Measurements from ENCODE around the gene KRTAP10-8. TPM values are rescaled to one million over a fixed set of nuclear protein-coding genes. Genes with fewer than 3 reads are reported as not detected.
"Not testable (repeated sequence)": the region's sequence is repeated elsewhere in the genome, so short reads cannot be mapped to it uniquely, and the experiment has no call there.

KRTAP10-8 gene
- total RNA-seq, 2 experiments from 2014 or later: not detected

DNA sequence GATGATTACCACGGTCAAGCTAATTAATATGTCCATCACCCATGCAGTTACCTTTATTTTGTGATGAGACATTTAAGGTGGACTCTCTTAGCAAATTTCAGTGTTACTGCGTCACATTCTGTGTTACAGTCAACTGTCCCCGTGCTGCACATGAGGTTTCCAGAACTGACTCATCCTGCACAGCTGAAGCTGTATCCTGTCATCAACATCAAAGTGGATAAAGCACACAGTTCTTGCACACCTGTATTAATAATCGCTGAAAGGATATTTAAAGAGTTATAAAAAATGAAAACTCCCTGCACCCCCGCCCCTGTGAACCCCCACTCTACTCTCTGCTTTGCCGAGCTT lies 28.1 kb upstream of the KRTAP10-8 start:
- H3K4me1 Mint-ChIP-seq: peaks cover 13% of the 10 kb centered on the region
- H3K4me3 Mint-ChIP-seq: no peak overlapping the region
- H3K36me3 Mint-ChIP-seq (ENCODE audit: low read depth): peaks cover 3% of the 10 kb centered on the region
- H3K27ac Mint-ChIP-seq: no peak overlapping the region
- peaks cover 15% of the 10 kb centered on the region for H3K9me3 Mint-ChIP-seq
- CTCF ChIA-PET: no interaction called here
- peaks cover 34% of the 10 kb centered on the region for H3K27me3 Mint-ChIP-seq
- POLR2A ChIA-PET: interaction anchor here (1.3 to 2.3 kb wide), 2 partner anchors 35 to 188 kb away, joined by 3 to 6 read pairs; no protein-coding TSS in a partner anchor
- peak; percentile 46 for DNase-seq

GRCh38 chr21:44585892-44586291 lies 26.0 kb upstream of the KRTAP10-8 start:
- peaks cover 37% of the 10 kb centered on the region for H3K27me3 Mint-ChIP-seq
- POLR2A ChIA-PET: no interaction called here
- H3K36me3 Mint-ChIP-seq (ENCODE audit: low read depth): peaks cover 3% of the 10 kb centered on the region
- CTCF ChIA-PET: no interaction called here
- peaks cover 8% of the 10 kb centered on the region for H3K9me3 Mint-ChIP-seq
- no peak overlapping the region for H3K4me3 Mint-ChIP-seq
- no peak overlapping the region for H3K27ac Mint-ChIP-seq
- no peak for DNase-seq
- peaks cover 13% of the 10 kb centered on the region for H3K4me1 Mint-ChIP-seq

GRCh38 chr21:44589094-44589493 lies 22.8 kb upstream of the KRTAP10-8 start:
- no peaks in the 10 kb centered on the region for H3K9me3 Mint-ChIP-seq
- H3K36me3 Mint-ChIP-seq (ENCODE audit: low read depth): no peaks in the 10 kb centered on the region
- no peak overlapping the region for H3K27ac Mint-ChIP-seq
- peaks cover 6% of the 10 kb centered on the region for H3K4me1 Mint-ChIP-seq
- H3K4me3 Mint-ChIP-seq: no peak overlapping the region
- peaks cover 34% of the 10 kb centered on the region for H3K27me3 Mint-ChIP-seq
- ChIA-PET POLR2A (no interaction called here), CTCF (no interaction called here)
- DNase-seq: no peak

- CTCF ChIA-PET: no interaction called here
- Mint-ChIP-seq H3K4me3 (no peak overlapping the region), H3K36me3 (ENCODE audit: low read depth) (no peaks in the 10 kb centered on the region), H3K27me3 (peaks cover 33% of the 10 kb centered on the region), H3K4me1 (peaks cover 2% of the 10 kb centered on the region), H3K27ac (no peak overlapping the region), H3K9me3 (no peaks in the 10 kb centered on the region)
- POLR2A ChIA-PET: no interaction called here
- no peak for DNase-seq
Observed at GRCh38 chr21:44589586-44590305, 22.1 kb upstream of the KRTAP10-8 start.

- Mint-ChIP-seq H3K36me3 (ENCODE audit: low read depth) (no peaks in the 10 kb centered on the region), H3K4me1 (peaks cover under 1% of the 10 kb centered on the region), H3K27me3 (peaks cover 31% of the 10 kb centered on the region), H3K9me3 (no peaks in the 10 kb centered on the region), H3K4me3 (no peak overlapping the region), H3K27ac (no peak overlapping the region)
- POLR2A ChIA-PET: no interaction called here
- DNase-seq: no peak
- CTCF ChIA-PET: no interaction called here
Observed at GRCh38 chr21:44590311-44590721, 21.6 kb upstream of the KRTAP10-8 start.

DNA sequence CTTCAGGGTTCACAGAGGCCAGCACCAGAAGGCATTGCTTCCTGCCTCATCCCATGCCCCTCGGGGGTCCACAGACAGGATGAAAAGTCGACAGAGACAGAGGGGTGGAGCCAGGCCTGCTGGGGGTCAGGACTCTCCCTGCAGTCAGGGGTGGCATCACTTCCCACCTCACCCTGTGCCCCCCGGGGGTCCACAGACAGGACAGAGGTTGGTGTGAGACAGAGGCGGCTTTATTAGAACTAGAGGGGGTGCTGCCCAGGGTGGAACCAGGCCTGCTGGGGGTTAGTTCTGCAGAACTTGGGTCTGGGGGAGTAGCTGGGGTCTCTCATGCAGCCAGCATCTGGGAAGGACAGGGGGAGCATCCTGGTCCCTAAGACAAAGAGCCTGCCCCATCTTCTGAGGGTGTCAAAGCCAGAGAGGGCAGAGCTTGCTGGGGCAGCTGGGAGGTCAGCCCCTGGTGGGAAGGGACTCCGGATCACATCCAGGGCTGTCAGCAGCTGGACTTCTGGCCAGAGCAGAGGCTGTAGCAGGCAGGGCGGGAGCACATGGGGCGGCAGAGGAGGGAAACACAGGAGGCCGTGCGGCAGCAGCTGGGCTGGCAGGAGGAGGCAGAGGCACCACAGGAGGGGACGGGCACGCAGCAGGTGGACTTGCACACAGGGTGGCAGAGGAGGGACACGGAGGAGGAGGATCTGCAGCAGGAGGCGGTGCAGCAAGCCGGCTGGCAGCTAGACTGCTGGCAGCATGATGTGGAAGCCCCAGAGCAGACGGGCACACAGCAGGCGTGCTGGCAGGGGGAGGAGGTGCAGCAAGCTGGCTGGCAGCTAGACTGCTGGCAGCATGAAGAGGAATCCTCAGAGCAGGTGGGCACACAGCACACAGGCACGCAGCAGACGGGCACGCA lies 20.7 kb upstream of the KRTAP10-8 start:
- H3K9me3 Mint-ChIP-seq; H3K27ac Mint-ChIP-seq; DNase-seq; H3K4me3 Mint-ChIP-seq; H3K36me3 Mint-ChIP-seq (ENCODE audit: low read depth); CTCF ChIA-PET; H3K4me1 Mint-ChIP-seq; POLR2A ChIA-PET: not testable (repeated sequence)
- peaks cover 23% of the 10 kb centered on the region for H3K27me3 Mint-ChIP-seq

- CTCF ChIA-PET: interaction anchor here (0.6 kb wide), 1 partner anchor 18 kb away, joined by 3 read pairs; the partner anchor contains the start of gene KRTAP10-4
- DNase-seq; H3K27ac Mint-ChIP-seq; H3K9me3 Mint-ChIP-seq; H3K4me1 Mint-ChIP-seq; POLR2A ChIA-PET; H3K36me3 Mint-ChIP-seq (ENCODE audit: low read depth); H3K4me3 Mint-ChIP-seq: not testable (repeated sequence)
- H3K27me3 Mint-ChIP-seq: peaks cover 18% of the 10 kb centered on the region
Observed at GRCh38 chr21:44591801-44592130, 20.1 kb upstream of the KRTAP10-8 start.

DNA sequence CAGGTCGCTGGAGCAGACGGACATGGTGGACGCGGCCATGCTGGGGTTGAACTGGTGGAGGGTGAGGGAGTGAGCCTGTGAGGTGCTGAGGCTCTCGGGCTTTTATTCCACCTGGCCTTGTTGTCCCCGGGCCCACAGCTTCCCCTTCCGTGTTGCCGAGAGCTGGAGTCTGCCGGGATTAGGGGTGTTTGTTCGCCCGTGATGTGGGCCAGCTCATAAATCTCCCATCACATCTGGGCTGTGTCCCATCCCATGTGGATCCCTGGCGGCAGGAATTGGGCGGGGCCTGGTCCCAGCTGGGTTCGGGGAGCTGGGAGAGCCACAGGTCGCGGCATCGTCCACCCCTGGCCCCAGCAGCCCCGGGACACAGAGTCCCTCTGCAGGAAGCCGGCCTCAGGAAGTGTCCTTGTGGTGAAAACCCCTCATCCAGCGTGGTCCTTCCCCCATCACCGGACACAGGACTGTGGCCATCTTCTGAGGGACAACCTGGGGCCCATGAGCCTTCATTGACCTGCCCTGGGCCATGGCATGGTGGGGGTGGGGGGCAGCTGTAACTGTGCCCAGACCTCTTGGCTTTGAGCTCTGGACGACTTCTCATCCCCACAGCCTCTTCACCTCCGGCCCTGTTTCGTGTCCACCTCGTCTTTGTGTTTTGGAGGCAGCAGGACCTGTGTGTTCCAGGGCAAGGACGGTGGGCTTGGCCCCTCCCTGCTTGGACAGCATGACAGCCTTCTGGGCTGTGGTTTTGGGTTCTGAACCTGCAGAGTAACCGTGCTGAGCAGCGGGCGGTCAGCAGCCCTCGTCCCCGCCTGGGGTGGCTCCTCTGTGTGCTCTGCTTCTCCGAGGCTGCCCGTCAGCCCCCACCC lies 19.2 kb upstream of the KRTAP10-8 start, which contains the start of gene KRTAP10-6:
Gene KRTAP10-6, minus strand, starts transcription at position 60 of the 866 bp plus-strand sequence. Its CDS starts 21 bp downstream, at position 39.
- no peak within 1 kb of the TSS for H3K27ac Mint-ChIP-seq

DNA sequence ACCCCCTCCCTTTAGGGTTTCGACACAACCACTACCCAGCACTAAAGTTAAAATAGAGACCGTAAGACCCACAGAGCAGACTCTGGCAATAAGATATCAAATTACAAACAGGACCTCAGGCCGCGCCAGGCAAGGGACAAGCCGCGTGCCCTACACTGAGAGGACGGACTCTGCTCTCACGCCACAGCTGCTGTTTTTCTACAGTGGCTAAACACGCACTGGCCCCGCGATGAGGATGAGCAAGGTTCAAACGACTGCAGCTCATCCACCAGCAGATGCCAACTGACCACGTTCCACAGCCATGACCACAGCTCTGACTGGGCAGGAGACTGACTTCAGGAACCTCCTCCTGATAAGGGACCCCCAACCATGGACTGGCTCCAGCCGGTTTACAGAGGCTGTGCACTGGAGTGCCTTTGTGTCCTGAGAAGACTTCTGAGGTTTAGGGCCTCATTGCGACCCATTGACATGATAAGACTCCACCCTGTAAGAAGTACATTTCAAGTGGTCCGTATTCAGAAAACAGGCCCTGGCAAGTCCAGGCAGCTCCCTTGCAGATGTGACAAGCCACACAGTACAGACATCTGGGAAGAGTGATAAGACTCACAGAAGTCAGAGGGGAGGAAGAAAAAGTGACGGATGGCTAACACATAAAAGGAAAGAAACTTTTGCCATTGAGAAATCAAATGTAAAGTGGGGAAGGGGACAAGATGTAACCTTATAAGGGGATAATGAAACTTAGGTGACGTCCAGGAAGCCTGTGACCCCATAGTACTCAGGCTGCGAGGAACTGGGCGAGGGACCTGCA lies 18.1 kb upstream of the KRTAP10-8 start:
- DNase-seq: no peak
- no peaks in the 10 kb centered on the region for H3K9me3 Mint-ChIP-seq

More for the DNA sequence above, 19.2 kb upstream of the KRTAP10-8 start, which contains the start of gene KRTAP10-6:
- POLR2A ChIA-PET: interaction anchor here (0.6 kb wide), 1 partner anchor 15 kb away, joined by 3 read pairs; no protein-coding TSS in a partner anchor
- DNase-seq: no peak
- Mint-ChIP-seq H3K9me3 (no peaks in the 10 kb centered on the region), H3K36me3 (ENCODE audit: low read depth) (no peaks in the 10 kb centered on the region), H3K27me3 (peaks cover 11% of the 10 kb centered on the region), H3K4me1 (no peaks in the 10 kb centered on the region), H3K4me3 (no peak within 1 kb of the TSS)
- CTCF ChIA-PET: interaction anchor here (0.6 kb wide), 1 partner anchor 19 kb away, joined by 3 read pairs; the partner anchor contains the start of gene KRTAP10-4

GRCh38 chr21:44594406-44594916 lies 17.4 kb upstream of the KRTAP10-8 start:
- H3K27ac Mint-ChIP-seq: no peak overlapping the region
- POLR2A ChIA-PET: no interaction called here
- no peaks in the 10 kb centered on the region for H3K9me3 Mint-ChIP-seq
- H3K4me1 Mint-ChIP-seq: no peaks in the 10 kb centered on the region
- no peak for DNase-seq
- H3K4me3 Mint-ChIP-seq: no peak overlapping the region
- H3K36me3 Mint-ChIP-seq (ENCODE audit: low read depth): no peaks in the 10 kb centered on the region
- peaks cover 13% of the 10 kb centered on the region for H3K27me3 Mint-ChIP-seq
- CTCF ChIA-PET: no interaction called here

More for the DNA sequence above, 18.1 kb upstream of the KRTAP10-8 start:
- H3K4me3 Mint-ChIP-seq: no peak overlapping the region
- ChIA-PET POLR2A (no interaction called here), CTCF (no interaction called here)
- no peak overlapping the region for H3K27ac Mint-ChIP-seq
- H3K27me3 Mint-ChIP-seq: peaks cover 14% of the 10 kb centered on the region
- no peaks in the 10 kb centered on the region for H3K36me3 Mint-ChIP-seq (ENCODE audit: low read depth)
- H3K4me1 Mint-ChIP-seq: no peaks in the 10 kb centered on the region

GRCh38 chr21:44595524-44595923 lies 16.4 kb upstream of the KRTAP10-8 start:
- Mint-ChIP-seq H3K9me3 (no peaks in the 10 kb centered on the region), H3K27ac (no peak overlapping the region), H3K4me1 (no peaks in the 10 kb centered on the region), H3K27me3 (peaks cover 13% of the 10 kb centered on the region), H3K4me3 (no peak overlapping the region), H3K36me3 (ENCODE audit: low read depth) (no peaks in the 10 kb centered on the region)
- CTCF ChIA-PET: interaction anchor here (0.6 to 2.4 kb wide), 3 partner anchors 23 to 198 kb away, joined by 3 to 5 read pairs (median 3); no protein-coding TSS in a partner anchor
- POLR2A ChIA-PET: no interaction called here
- DNase-seq: no peak

All from activated CD4-positive, alpha-beta memory T cell treated with anti-CD3 and anti-CD28 coated beads, Interleukin-2, amount 10 ng/mL, durations not matched to agents 7 days and 5 days (primary cell).